ENCODE data around the gene ADAM30.

DNA sequence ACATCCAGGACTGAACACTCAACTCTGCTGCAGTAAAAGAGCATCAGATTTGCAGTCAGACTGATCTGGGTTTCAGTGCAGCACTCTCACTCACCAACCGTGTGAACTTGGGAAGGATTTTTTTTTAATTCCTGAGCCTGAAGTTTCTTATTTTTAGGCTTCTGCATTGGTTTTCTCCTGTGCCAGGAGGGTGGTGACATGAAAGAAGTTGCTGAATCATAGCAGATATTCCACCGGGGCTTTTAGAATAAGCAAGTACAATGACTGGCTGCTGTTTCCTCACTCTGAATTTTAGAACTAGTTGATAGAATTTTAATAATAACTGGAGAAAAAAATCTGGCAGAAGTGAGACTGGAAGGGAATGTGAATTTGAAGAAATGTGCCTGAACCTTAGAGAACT, 11.6 kb downstream of the ADAM30 start:
- no peak for TF ChIP-seq EZH2phosphoT487 (conservative IDR thresholded peaks at IDR 0.05; ENCODE audit: low read length)
- TF ChIP-seq, protein P1, sequence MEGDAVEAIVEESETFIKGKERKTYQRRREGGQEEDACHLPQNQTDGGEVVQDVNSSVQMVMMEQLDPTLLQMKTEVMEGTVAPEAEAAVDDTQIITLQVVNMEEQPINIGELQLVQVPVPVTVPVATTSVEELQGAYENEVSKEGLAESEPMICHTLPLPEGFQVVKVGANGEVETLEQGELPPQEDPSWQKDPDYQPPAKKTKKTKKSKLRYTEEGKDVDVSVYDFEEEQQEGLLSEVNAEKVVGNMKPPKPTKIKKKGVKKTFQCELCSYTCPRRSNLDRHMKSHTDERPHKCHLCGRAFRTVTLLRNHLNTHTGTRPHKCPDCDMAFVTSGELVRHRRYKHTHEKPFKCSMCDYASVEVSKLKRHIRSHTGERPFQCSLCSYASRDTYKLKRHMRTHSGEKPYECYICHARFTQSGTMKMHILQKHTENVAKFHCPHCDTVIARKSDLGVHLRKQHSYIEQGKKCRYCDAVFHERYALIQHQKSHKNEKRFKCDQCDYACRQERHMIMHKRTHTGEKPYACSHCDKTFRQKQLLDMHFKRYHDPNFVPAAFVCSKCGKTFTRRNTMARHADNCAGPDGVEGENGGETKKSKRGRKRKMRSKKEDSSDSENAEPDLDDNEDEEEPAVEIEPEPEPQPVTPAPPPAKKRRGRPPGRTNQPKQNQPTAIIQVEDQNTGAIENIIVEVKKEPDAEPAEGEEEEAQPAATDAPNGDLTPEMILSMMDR (IDR thresholded peaks at IDR 0.05; ENCODE audit: insufficient read depth, low read length, poor library complexity, severe bottlenecking) = no peak

All from SU-DHL-6 (cell line).